AG04450 (cell line): ENCODE measurements around the gene LRRC38. TPM values are rescaled to one million over a fixed set of nuclear protein-coding genes. Genes with fewer than 3 reads are reported as not detected.

Experiments used
- CTCF ChIA-PET: fragments of 300-600, 350-600 bp; formaldehyde crosslinking; extraction: SDS; loops from one replicate; lab custom pipeline; 2022; ENCODE audit warnings: antibody characterized with exemption, inconsistent platforms; lab: Charles Lee
- POLR2A ChIA-PET: fragments of 350-600 bp; formaldehyde crosslinking; extraction: SDS; loops from one replicate; lab custom pipeline; 2021; ENCODE audit warnings: antibody characterized with exemption, inconsistent platforms; lab: Yijun Ruan, JAX
- DNase-seq: peaks from one replicate; pipeline ENCODE4 v3.0.0-alpha.2; 2011; ENCODE audit warnings: low read depth, low spot score
- H3K27ac ChIP-seq: one replicate; pipeline ENCODE4 v1.5.1; 2012; ENCODE audit warnings: low read depth, low read length, control low read depth
- H3K27me3 ChIP-seq: one replicate; pipeline ENCODE4 v1.6.0; 2012; ENCODE audit warnings: low read length; ENCODE audit not compliant: control insufficient read depth, insufficient read depth
- H3K4me3 ChIP-seq: 2 replicates; pipeline ENCODE4 v1.5.1; 2011; ENCODE audit warnings: mild to moderate bottlenecking, low read depth, low read length, control low read depth
- H3K9me3 ChIP-seq: 2 replicates; pipeline ENCODE4 v1.5.1; 2012; ENCODE audit warnings: low read length; ENCODE audit not compliant: control insufficient read depth, insufficient read depth
- polyA plus RNA-seq: library from polyadenylated mRNA; depleted of rRNA; stranded (reverse); fragments of >200 nt; gene quantifications from 2 replicates; pipeline ENCODE4 v1.2.3, GENCODE V29; 2011
- TF ChIP-seq, protein P1 (sequence below): IDR thresholded peaks from 2 replicates; pipeline ENCODE4 v1.5.1; 2011; ENCODE audit warnings: low read depth, low read length, control low read depth, inconsistent platforms

LRRC38 gene
- polyA plus RNA-seq, 1 experiment = not detected

- CTCF ChIA-PET = no interaction called here
- no peak for DNase-seq
- Histone ChIP-seq H3K27ac (no peak overlapping the region), H3K4me3 (no peak overlapping the region), H3K9me3 (peaks cover 76% of the 10 kb centered on the region), H3K27me3 (no peaks in the 10 kb centered on the region)
- POLR2A ChIA-PET = no interaction called here
- TF ChIP-seq, protein P1, sequence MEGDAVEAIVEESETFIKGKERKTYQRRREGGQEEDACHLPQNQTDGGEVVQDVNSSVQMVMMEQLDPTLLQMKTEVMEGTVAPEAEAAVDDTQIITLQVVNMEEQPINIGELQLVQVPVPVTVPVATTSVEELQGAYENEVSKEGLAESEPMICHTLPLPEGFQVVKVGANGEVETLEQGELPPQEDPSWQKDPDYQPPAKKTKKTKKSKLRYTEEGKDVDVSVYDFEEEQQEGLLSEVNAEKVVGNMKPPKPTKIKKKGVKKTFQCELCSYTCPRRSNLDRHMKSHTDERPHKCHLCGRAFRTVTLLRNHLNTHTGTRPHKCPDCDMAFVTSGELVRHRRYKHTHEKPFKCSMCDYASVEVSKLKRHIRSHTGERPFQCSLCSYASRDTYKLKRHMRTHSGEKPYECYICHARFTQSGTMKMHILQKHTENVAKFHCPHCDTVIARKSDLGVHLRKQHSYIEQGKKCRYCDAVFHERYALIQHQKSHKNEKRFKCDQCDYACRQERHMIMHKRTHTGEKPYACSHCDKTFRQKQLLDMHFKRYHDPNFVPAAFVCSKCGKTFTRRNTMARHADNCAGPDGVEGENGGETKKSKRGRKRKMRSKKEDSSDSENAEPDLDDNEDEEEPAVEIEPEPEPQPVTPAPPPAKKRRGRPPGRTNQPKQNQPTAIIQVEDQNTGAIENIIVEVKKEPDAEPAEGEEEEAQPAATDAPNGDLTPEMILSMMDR = no peak
These were observed 30.4 kb upstream of the LRRC38 start for GRCh38 chr1:13544221-13544556.

- no peak overlapping the region for H3K27ac ChIP-seq
- ChIA-PET CTCF (no interaction called here), POLR2A (no interaction called here)
- peaks cover 76% of the 10 kb centered on the region for H3K9me3 ChIP-seq
- H3K4me3 ChIP-seq = no peak overlapping the region
- no peak for DNase-seq
- TF ChIP-seq, protein P1 = no peak
- H3K27me3 ChIP-seq = no peaks in the 10 kb centered on the region
These were observed 29.8 kb upstream of the LRRC38 start for GRCh38 chr1:13543451-13544220.

- Histone ChIP-seq H3K4me3 (no peak overlapping the region), H3K9me3 (peaks cover 75% of the 10 kb centered on the region), H3K27me3 (no peaks in the 10 kb centered on the region), H3K27ac (no peak overlapping the region)
- ChIA-PET POLR2A (no interaction called here), CTCF (no interaction called here)
- DNase-seq = no peak
- TF ChIP-seq, protein P1 = no peak
These were observed 27.8 kb upstream of the LRRC38 start for GRCh38 chr1:13541435-13542215.

GRCh38 chr1:13540866-13541265 lies 27.1 kb upstream of the LRRC38 start:
- peaks cover 79% of the 10 kb centered on the region for H3K9me3 ChIP-seq
- H3K4me3 ChIP-seq = no peak overlapping the region
- H3K27me3 ChIP-seq = no peaks in the 10 kb centered on the region
- DNase-seq = no peak
- CTCF ChIA-PET = no interaction called here
- POLR2A ChIA-PET = no interaction called here
- H3K27ac ChIP-seq = no peak overlapping the region
- TF ChIP-seq, protein P1 = no peak

DNA sequence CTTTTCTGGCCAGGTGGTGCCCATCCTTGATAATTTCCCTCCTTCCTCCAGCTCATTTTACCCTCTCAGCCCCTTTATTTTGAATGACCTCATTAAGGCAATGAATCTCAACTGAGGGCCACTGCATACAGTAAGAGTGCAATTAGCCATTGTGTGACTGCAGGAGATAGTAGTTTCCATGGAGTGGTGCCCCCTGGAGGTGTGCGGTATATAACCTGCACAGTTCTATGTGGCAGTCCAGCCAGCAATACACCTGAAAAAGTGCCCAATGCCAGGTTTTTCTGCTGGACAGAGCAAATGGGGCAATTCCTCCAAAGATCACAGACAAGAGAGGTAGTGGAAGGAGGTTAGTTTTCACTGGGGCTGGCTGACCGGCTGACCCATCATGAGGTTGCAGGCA lies 25.9 kb upstream of the LRRC38 start:
- no peak for DNase-seq
- TF ChIP-seq, protein P1 = no peak
- no peak overlapping the region for H3K4me3 ChIP-seq

More for the DNA sequence above, 25.9 kb upstream of the LRRC38 start:
- H3K9me3 ChIP-seq = peaks cover 71% of the 10 kb centered on the region
- CTCF ChIA-PET = no interaction called here
- H3K27ac ChIP-seq = no peak overlapping the region
- POLR2A ChIA-PET = no interaction called here
- H3K27me3 ChIP-seq = no peaks in the 10 kb centered on the region
